HG03045 (cell line): ENCODE data around the gene SLC1A1.
"Not testable (repeated sequence)": the region's sequence is repeated elsewhere in the genome, so short reads cannot be mapped to it uniquely, and the experiment has no call there.

Experiments used
- ATAC-seq: cut with Tn5 transposase; IDR thresholded peaks from one replicate; pipeline ENCODE4 v1.9.1; 2021; ENCODE audit warnings: mild to moderate bottlenecking, moderate library complexity; ENCODE audit not compliant: unreplicated experiment

SLC1A1 gene

DNA sequence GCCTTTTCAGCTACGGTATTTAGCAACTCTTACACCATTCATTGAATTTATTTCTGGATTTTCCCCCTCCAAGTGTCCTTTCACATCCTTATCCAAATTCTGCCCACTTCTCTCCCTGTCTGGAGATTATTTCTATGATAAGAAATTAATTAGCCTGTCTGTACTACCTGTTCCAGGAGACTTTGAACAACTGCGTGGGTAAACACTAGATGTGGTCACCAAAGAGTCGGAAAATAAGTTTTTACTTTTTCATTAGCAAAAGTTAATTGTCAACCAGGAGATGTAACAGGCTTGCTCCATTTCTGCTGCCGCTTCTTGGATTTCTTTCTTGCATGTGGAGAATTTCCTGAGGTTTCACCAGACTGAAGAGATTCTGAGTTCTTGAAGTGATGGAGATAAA lies 14.0 kb downstream of the SLC1A1 start:
- no peak for ATAC-seq

DNA sequence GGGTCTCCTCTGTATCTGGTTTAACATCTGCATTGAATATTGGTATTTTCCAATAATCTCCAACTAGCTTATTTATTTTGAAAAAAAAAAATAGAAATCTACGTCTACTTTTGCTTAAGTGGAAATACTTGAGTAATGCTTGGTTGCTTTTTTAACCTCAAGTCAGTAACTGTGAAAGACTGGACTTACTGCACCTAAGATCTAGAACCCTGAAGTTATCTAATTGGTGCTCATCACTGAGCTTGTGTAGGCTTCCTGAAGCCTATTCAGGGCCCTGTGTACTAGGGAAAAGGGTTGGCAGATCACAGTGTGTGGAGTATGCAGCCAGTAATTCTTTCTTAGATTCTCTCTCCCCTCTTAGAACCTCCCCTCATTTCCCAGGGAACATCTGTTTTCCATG lies 16.2 kb downstream of the SLC1A1 start:
- no peak for ATAC-seq

DNA sequence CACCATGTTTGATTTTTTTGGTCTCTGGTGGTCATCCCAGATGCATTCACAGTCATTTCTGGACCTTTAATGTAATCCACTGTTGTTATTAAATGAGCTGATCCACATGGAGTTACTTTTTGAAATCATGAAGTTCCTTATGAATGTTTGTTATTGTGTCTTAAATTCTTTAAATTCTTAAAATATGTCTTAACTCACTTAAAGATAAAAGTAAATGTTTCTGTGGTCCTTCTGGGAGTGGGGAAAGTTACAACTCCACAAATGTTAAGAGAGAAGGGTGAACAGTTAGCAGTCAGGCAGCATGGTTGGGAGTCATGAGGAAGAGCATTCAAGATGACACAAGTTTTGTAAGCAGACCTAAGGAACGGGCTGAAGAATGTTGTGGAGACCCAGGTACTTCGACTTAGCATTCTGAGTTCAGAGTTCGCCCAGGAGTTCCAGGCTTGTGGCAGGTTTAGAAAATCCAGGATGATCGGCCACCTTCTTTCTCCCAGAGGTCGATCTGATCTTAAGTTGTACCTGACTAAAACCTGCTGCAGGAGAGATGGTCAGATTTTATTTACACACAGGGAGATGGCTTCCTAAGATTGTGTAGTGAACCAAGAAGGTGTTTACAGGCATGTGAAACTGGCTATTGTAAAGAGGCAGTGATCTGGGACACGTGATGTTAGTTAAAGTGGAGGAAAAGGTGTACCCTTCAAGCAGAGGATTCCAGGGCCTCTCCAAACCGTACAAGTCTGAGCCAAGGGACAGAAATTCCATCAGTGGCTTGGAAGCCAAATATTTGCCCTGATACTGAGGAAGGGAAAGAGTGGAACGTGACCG lies 17.2 kb downstream of the SLC1A1 start:
- ATAC-seq, result no peak

DNA sequence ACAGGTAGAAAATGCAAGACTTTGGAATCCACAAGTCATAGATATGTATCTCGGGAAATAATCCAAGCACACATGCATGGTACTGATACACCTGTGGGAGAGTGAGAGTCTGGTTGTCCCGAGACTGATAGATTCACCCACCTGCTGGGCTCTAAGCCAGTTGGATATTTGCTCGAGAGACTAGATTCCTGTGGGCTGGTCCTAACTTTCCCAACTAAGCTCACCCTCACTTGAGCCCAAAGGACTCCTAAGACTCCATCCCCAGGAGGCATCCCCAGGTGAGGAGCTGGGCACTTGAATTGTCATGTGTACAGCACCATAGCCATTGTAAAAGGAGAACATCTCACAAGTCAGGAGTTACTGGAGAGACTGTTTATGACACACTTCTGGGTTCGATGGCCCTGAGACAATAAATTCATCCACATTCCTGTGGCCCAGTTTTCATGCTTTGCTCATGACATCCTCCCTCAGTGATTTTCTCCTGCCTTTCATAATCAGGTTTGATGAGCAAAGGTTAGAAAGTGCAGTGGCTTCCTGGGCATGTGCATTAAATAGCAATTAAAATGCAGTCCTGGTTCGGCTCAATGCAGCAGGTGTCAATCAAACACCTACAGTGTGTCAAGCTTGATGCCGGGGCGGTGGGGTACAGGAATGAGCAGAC lies 18.1 kb downstream of the SLC1A1 start:
- ATAC-seq, result no peak

DNA sequence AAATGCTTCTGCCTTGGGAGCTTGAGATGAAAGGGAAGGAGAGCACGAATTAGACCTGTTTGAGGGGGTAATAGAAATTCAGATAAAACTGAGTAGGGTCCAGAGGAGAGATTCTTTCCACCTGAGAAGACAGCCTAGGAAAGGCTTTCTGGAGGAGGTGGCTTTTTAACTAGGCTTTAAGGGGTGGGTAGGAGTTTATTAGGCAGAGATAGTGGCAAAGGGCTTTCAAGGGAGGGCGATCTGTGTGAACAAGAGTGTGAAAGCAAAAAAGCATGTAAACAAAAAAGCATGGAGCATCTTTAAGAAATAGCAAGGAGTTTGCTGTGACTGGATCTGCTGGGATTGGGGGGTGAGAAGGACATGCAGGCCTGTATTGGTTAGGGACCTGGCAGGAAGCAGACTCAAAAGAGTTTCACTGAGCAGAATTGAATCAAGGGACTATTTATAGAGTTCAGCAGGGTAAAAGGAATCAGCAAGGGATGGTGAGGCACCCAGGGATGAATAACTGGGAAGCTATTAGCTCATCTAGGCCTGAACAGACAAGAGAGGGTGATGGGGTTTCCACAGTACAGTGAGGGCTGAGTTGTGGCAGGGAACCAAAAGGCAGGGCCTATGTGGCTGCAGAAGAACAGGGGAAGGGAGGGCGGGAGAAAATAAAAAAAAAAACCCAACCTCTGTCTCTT lies 18.8 kb downstream of the SLC1A1 start:
- no peak for ATAC-seq

DNA sequence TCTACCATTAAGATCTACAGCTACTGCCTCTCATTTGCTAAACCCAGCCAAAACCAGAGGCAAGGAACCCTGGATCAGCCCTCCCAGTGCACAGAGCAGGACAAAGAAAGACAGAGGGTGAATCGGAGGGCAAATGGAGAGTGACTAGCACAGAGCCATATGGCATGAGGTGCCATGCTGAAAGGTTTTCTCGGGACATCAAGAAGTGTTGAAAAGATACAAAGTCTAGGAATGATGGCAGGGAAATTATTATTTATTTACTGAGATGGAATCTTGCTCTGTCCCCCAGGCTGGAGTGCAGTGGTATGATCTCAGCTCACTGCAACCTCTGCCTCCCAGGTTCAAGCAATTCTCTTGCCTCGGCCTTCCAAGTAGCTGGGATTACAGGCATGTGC lies 19.3 kb downstream of the SLC1A1 start:
- no peak for ATAC-seq

DNA sequence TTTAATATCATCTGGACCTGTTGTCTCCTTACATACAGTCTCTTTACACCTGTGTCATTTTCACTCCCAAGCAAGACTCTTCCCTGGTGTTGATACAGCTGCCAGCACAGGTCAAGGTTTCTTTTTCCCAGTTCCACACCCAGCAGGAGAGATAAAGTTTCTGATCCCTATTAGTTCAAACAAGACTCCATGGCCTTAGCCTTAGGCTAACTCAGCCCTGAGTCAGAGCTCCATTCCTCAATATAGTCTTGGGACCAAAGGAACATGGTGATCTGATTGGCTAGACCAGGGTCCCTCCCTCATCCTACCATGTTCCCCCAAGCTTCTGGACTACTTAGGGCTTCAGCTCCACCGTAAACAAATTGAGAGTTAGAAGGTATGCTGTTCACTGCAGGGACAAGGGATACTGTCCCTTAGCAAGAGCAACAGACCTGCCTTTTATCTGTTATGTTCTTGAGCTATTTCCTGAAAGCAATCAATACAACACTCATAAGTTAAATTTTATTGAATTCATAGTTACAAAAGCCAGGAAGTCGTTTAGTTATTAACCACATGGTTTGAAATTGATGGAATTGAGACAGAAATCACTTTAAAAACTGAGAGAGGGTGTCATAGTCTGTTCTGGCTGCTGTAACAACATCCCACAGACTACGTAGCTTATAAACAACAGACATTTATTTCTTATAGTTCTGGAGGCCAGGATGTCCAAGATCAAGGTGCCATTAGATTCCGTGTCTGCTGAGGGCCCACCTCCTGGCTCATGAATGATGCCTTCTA lies 20.5 kb downstream of the SLC1A1 start:
- ATAC-seq, result no peak

DNA sequence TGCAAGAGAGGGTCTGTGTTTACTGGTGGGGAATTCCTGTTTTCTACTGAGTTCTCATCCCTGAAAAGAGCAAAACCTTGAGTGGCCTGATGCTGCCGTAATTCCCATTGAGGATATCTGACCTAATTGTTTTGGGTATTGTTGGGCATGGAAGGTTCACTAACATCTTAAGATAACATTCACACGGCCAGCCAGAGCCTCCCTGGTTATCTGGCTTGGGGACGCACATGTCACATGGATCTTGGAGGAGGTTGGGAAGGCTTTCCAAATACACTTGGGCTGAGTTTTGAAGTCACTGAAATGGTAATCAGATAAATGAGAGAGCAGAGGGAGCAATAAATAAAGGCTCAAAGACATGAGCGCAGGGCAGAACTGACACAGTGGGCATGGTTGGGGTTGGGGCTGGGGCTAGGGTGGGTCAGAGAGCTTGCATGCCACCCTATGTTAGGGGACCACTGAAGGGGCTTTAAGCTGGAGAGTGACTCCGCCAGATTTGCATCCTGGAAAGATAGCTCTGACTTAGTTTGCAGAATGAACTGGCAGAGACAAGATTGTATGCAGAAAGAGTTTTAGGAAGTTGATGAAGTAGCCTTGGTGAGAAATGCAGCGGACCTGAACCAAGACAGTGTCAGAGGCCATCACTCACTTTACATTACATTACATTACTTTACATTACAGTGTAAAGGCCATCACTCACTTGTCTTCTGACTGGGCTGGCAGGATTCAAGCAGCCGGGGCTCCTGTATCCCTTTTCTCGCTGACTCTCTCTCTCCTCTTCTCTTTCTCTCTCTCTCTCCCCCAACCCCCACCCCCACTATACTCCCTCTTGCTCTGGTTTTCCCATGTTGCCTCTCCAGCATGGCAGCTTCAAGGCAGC lies 24.2 kb downstream of the SLC1A1 start:
- ATAC-seq, result no peak

DNA sequence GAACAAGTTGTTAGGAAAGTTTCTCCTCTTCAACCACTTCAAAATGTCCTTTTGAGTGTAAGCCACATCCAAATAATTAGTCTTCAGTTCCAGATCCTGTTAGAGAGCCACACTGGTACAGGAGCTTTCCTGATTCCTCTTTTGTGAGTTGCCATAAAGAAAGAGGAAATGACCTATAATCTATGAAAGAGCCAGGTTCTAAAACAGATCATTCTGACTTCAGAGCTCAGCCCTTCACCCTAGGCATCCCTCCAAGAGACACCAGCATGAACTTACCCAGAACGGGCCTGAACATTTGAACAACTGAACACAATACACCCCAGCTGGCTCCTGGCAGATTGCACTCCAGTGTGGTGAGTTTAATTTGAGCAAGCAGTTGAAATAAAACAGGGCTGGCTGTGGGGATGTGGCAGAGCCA lies 25.7 kb downstream of the SLC1A1 start:
- ATAC-seq, result no peak

DNA sequence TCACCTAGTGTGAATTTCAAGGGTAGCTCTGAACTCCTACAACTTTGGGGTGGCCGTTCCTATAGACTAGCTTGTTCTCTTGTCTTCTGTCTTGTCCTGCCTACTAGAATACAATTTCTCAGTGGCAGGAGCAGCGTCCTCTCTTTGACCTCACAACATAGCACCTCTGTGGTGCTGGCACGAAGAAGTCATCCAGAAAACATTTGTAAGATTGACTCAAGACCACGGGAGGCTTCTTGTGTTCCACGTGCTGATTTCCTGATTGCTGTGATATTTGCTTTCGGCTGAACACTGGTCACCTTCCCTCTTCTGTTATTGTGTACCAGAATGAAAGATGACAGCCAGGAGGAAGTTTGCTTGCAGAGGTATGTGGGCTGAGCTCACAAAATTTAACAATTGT lies 27.0 kb downstream of the SLC1A1 start:
- ATAC-seq, result no peak

DNA sequence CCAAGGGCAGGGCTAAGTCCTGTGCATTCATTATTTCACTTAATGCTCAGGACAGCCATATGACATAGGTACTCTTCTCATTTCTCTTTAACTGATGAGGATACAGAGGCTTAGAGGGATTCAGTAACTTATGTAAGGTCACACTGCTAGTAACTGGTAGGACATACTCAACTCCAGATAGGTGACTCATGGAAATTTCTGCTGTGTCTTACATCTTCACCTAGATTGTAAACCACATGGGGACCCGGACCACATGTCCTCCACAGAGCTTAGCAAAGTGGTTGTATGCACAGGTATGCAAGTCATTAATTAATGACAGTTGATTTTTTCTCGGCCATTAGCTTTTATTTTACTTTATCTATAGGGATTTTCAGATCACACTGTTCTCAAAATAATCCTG lies 29.3 kb downstream of the SLC1A1 start:
- no peak for ATAC-seq

DNA sequence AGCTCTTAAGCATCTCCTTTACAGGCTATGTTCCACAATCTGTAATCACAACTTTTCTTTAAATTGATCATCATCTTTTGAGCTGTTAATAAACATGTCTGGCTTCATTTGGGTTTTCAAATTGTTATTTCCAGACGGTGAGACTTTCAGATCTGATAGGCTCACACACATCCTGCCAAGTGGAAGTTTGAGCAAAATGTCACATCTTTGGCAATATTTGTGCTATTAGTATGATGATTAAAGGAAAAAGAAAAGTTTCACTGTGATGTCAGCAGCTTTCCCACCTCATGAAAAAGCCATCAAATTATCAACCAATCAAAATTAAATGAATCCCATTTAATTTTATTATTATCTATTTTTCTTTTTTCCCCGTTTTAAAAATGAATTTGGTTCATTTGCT lies 29.8 kb downstream of the SLC1A1 start:
- no peak for ATAC-seq

DNA sequence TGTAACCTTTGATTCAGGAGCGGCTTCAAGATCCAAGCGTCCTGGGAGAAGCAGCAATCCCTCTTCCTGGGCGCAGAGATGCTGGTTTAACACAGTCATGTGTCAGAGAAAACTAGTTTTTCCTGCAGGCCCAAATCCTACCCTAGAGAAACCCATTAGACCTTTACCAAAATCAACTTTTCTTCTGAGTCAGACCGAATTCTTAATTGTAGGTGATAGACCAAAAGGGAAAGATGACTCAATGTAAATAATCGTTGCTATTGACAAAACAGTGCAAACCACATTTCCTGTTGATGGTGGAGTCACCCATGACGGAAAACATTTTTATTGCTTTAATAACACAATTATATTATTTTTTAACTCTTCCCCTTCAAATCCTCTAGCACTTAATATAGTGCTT lies 40.1 kb downstream of the SLC1A1 start:
- ATAC-seq, result no peak

DNA sequence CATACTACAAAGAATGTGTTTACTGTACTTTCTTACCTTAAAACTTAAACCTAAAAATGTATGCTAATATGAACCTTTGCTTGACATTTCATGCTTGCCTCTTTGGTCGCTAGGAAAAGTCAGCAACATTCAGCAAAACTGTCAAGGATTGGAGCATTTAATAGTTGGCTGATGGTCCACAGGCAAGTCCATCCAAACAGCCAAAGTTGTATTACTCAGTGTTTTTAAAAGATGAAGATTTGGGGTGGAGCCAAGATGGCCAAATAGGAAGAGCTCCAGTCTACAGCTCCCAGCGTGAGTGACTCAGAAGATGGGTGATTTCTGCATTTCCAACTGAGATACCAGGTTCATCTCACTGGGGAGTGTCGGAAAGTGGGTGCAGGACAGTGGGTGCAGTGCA lies 40.6 kb downstream of the SLC1A1 start:
- not testable (repeated sequence) for ATAC-seq

DNA sequence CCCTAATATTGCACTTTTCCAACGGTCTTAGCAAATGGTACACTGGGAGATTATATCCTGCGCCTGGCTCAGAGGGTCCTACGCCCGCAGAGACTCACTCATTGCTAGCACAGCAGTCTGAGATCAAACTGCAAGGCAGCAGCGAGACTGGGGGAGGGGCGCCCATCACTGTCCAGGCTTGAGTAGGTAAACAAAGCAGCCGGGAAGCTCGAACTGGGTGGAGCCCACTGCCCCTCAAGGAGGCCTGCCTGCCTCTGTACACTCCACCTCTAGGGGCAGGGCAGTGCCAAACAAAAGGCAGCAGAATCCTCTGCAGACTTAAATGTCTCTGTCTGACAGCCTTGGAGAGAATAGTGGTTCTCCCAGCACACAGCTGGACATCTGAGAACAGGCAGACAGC lies 41.1 kb downstream of the SLC1A1 start:
- ATAC-seq, result not testable (repeated sequence)

DNA sequence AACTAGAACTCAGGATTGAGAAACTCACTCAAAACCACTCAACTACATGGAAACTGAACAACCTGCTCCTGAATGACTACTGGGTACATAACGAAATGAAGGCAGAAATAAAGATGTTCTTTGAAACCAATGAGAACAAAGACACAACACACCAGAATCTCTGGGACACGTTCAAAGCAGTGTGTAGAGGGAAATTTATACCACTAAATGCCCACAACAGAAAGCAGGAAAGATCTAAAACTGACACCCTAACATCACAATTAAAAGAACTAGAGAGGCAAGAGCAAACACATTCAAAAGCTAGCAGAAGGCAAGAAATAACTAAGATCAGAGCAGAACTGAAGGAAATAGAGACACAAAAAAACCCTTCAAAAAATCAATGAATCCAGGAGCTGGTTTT lies 43.6 kb downstream of the SLC1A1 start:
- not testable (repeated sequence) for ATAC-seq

DNA sequence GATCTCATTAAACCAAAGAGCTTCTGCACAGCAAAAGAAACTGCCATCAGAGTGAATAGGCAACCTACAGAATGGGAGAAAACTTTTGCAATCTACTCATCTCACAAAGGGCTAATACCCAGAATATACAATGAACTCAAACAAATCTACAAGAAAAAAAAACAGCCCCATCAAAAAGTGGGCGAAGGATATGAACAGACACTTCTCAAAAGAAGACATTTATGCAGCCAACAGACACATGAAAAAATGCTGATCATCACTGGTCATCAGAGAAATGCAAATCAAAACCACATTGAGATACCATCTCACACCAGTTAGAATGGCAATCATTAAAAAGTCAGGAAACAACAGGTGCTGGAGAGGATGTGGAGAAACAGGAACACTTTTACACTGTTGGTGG lies 45.9 kb downstream of the SLC1A1 start:
- ATAC-seq, result not testable (repeated sequence)

DNA sequence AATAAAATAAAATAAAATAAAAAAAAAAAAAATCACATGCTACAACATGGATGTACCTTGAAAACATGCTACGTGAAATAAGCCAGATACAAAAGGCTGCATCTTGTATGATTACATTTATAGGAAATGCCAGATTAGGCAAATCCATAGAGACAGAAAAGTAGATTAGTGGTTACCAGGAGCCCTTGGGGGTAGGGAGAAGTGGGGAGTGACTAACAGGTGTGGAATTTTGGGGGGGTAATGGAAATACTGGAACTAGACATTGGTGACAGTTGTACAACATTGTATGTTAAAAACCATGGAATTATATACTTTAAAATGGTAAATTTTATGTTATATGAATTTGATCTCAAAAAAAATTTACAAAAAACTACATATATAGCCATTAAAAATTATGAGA lies 47.3 kb downstream of the SLC1A1 start:
- no peak for ATAC-seq

DNA sequence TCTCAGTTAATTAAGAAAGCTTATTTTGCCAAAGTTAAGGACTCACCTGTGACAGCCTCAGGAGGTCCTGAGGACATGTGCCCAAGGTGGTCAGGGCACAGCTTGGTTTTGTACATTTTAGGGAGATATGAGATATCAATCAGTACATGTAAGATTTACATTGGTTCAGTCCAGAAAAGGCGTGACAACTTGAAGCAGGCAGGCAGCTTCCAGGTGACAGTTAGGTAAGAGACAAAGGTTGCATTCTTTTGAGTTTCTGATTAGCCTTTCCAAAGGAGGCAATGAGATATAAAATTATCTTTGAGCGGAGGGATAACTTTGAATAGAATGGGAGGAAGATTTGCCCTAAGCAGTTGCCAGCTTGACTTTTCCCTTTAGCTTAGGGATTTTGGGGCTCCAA lies 47.8 kb downstream of the SLC1A1 start:
- ATAC-seq, result no peak

DNA sequence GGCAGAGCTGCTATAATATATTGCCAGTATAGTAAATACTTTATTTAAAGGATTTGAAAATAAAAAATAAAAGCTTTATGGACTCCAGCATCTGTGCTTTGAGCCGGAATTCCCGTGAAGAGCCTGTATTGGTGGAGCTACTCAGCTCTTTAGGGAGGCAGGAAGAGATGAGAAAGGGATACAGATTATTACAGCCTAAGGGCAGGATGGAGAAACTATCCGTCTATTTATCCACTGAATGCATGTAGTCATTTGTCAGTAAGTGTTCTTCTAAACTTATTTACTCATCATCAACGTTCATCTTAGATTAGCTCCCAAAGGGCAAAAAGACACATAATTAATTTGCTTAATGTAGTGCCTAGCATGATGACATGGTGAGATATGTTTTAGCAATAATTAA lies 48.4 kb downstream of the SLC1A1 start:
- no peak for ATAC-seq
